ENCODE measurements around the gene OR7D2. TPM values are rescaled to one million over a fixed set of nuclear protein-coding genes. Genes with fewer than 3 reads are reported as not detected.
A peak's percentile ranks its signal among the peaks of the same experiment; 100 is the strongest.

Gene OR7D2
- 0.41 TPM in 1 of 2 replicates, not detected in the other for total RNA-seq

GRCh38 chr19:9178901-9179300 lies at the start of gene OR7D2:
TSS of gene OR7D2 (plus strand) at chr19:9178979. CDS start at chr19:9185782, 6,803 bp downstream.
- Histone ChIP-seq H3K4me3 (ENCODE audit: low read depth, low read length) (no peak within 1 kb of the TSS), H3K36me3 (ENCODE audit: control insufficient read depth, insufficient read depth, low read length) (no peaks in the 10 kb centered on the region), H3K27me3 (ENCODE audit: control insufficient read depth, insufficient read depth, low read length) (no peaks in the 10 kb centered on the region)
- no peak for DNase-seq (ENCODE audit: low read depth)
- TF ChIP-seq CTCF (IDR thresholded peaks at IDR 0.05; ENCODE audit: insufficient read depth, low read length, poor library complexity, severe bottlenecking), result no peak

GRCh38 chr19:9130965-9131364 lies 47.8 kb upstream of the OR7D2 start:
- H3K27me3 ChIP-seq (ENCODE audit: control insufficient read depth, insufficient read depth, low read length), result no peaks in the 10 kb centered on the region
- no peak for TF ChIP-seq CTCF (IDR thresholded peaks at IDR 0.05; ENCODE audit: insufficient read depth, low read length, poor library complexity, severe bottlenecking)
- H3K36me3 ChIP-seq (ENCODE audit: control insufficient read depth, insufficient read depth, low read length), result no peaks in the 10 kb centered on the region
- DNase-seq (ENCODE audit: low read depth), result no peak
- H3K4me3 ChIP-seq (ENCODE audit: low read depth, low read length), result no peak overlapping the region

DNA sequence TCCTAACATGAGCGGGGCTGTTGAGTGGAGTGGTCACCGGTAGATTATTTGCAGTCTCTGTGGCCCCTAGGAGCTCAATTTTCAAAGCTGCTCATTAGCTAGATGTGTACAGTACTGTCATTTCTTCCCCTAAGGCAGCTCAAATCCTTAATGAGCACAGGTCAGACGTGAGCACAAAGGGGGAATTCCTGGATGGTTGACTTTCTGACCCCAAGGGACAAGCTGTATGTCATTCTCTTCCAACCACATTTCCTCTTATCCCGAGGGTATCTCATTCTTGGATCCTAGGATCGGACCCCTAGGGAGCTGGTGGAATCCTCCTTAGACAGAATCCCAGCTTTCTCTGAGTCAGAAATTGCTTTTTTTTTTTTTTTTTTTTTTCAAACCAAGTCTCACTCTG lies 46.4 kb upstream of the OR7D2 start:
- no peak for DNase-seq (ENCODE audit: low read depth)
- no peak overlapping the region for H3K4me3 ChIP-seq (ENCODE audit: low read depth, low read length)
- H3K27me3 ChIP-seq (ENCODE audit: control insufficient read depth, insufficient read depth, low read length), result no peaks in the 10 kb centered on the region
- TF ChIP-seq CTCF (IDR thresholded peaks at IDR 0.05; ENCODE audit: insufficient read depth, low read length, poor library complexity, severe bottlenecking), result no peak
- H3K36me3 ChIP-seq (ENCODE audit: control insufficient read depth, insufficient read depth, low read length), result no peaks in the 10 kb centered on the region

DNA sequence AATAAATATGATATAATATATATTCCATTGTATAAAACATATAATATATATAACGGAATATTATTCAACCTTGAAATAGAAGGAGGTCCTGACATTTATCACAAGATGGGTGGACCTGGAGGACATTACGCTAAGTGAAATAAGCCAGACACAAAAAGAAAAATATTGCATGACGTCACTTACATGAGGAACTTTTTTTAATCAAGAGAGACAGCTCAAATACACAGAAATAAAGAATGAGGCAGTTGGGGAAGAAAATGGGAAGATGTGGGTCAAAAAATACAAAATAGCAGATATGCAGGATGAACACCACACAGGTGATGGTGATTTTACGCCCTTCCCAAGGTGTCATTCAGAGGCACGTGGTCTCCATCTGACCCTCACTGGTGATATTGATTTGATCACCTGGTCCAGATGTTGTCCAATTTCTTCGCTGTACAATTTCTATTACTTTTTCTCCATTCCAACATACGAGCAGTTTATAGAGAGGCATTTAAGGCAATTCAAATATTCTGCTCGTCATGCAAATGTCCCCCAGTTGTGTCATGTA lies 39.1 kb upstream of the OR7D2 start:
- Histone ChIP-seq H3K27me3 (ENCODE audit: control insufficient read depth, insufficient read depth, low read length) (no peaks in the 10 kb centered on the region), H3K4me3 (ENCODE audit: low read depth, low read length) (peak overlapping the region; percentile 99), H3K36me3 (ENCODE audit: control insufficient read depth, insufficient read depth, low read length) (no peaks in the 10 kb centered on the region)
- no peak for TF ChIP-seq CTCF (IDR thresholded peaks at IDR 0.05; ENCODE audit: insufficient read depth, low read length, poor library complexity, severe bottlenecking)
- no peak for DNase-seq (ENCODE audit: low read depth)

DNA sequence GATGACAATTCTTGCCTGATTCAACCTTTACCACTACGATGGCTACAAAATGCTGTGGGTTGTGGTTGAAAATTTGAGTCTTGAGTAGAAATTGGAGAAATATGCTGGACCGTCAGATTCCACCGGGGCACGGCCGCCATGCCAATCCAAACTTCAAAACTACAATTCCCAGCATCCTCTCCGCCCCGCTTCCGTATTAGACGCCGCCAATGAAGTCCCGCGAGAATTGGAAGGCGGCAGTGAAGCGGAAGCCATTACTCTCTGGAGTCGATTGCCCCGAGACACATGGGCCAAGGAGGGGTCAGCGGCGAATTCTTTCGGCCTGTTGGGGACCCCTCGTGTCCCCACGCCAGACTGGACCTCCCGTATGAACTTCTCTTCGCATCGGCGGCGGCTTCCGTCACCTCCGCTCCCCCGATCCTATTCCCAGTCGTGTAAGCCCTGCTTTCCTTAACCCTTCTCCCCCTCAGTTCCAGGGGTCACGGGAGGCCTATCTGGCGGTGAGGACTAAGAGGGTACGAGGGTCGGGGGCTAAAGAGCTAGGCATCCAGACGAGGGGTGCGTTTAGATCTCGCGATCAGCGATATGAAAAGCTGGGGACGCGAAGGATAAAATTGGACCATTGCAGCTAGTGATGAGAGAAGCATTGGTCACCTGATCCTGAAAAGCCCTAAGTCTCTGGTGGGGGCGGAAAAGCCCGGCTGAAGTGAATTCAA lies 38.5 kb upstream of the OR7D2 start, which contains the start of gene ZNF317:
Gene ZNF317, plus strand, starts transcription at position 239 of the 716 bp plus-strand sequence. CDS start 15,620 bp downstream, outside the sequence.
- H3K36me3 ChIP-seq (ENCODE audit: control insufficient read depth, insufficient read depth, low read length), result no peaks in the 10 kb centered on the region
- no peaks in the 10 kb centered on the region for H3K27me3 ChIP-seq (ENCODE audit: control insufficient read depth, insufficient read depth, low read length)
- peak within 1 kb of the TSS; percentile 99 for H3K4me3 ChIP-seq (ENCODE audit: low read depth, low read length)
- no peak for TF ChIP-seq CTCF (IDR thresholded peaks at IDR 0.05; ENCODE audit: insufficient read depth, low read length, poor library complexity, severe bottlenecking)
- peak; percentile 77 for DNase-seq (ENCODE audit: low read depth)

Data from kidney epithelial cell (primary cell).